Mucosa of rectum (tissue), 2 donors: ENCODE results near the gene RNF8.
"Not testable (repeated sequence)": the region's sequence is repeated elsewhere in the genome, so short reads cannot be mapped to it uniquely, and the experiment has no call there.

ENCODE experiments used
- H3K27ac ChIP-seq, 2 donors: one replicate each; pipeline ENCODE4 v1.7.0; 2013; ENCODE audit warnings: inconsistent platforms in 2 of 2, low read depth in 2 of 2, low read length in 2 of 2
- H3K27me3 ChIP-seq, 2 donors: one replicate each; pipeline ENCODE4 v1.7.0; 2013; ENCODE audit warnings: low read length in 2 of 2; ENCODE audit not compliant: control insufficient read depth in 2 of 2, insufficient read depth in 2 of 2
- H3K36me3 ChIP-seq, 2 donors: one replicate each; pipeline ENCODE4 v1.7.0; 2013; ENCODE audit warnings: low read length in 2 of 2; ENCODE audit not compliant: control insufficient read depth in 2 of 2, insufficient read depth in 2 of 2
- H3K4me1 ChIP-seq, 2 donors: one replicate each; pipeline ENCODE4 v1.7.0; 2013; ENCODE audit warnings: low read length in 2 of 2, mild to moderate bottlenecking in 1 of 2; ENCODE audit not compliant: control insufficient read depth in 2 of 2, insufficient read depth in 2 of 2
- H3K4me3 ChIP-seq, 2 donors: one replicate each; pipeline ENCODE4 v1.7.0; 2013; ENCODE audit warnings: low read length in 2 of 2
- H3K9ac ChIP-seq, 2 donors: one replicate each; pipeline ENCODE4 v1.7.0; 2013; ENCODE audit warnings: low read length in 2 of 2, low read depth in 1 of 2, mild to moderate bottlenecking in 1 of 2
- H3K9me3 ChIP-seq, 2 donors: one replicate each; pipeline ENCODE4 v1.7.0; 2013; ENCODE audit warnings: low read length in 2 of 2; ENCODE audit not compliant: control insufficient read depth in 2 of 2
- donor health status: healthy.
- donor health status: Normal muscosa, but diverticular disease.

Gene RNF8

DNA sequence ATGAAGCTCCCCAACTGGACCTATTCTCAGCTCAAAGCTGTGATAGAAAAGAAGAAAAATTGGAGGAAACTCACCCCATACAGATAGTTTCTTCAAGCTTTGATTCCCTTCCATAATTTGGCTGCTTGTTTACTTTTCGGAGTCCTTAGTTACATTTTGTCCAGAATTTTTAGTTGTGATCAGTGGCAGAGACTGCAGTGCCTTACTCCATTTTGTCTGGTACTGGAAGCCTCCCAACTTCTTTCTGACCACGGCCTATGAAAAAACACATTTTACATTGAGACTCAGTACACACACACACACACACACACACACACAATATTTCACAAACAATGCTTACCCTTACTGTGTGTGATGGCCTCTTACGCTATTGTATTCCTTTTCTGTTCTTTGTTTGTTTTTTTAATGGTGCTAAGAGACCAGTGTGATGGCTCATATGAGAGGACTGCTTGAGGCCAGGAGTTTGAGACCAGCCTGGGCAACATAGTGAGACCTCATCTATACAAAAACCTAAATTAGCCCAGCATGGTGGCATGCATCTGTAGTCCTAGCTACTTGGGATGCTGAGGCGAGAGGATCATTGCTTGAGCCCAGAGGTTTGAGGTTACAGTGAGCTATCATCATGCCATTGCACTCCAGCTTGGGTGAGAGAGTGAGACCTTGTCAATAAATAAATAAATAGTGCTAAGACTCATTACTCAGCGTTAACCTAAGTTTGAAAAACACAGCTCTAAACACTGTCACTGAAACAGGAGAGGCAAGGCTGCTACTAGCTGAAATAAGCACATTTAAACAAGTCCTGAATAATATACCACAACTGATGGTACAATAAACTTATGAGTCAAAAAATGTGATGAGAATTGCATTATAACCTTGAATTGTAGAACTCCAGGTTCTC is 13.8 kb upstream of the RNF8 start:
- Histone ChIP-seq H3K27ac (no peak overlapping the region), H3K36me3 (no peaks in the 10 kb centered on the region), H3K9me3 (no peaks in the 10 kb centered on the region)

DNA sequence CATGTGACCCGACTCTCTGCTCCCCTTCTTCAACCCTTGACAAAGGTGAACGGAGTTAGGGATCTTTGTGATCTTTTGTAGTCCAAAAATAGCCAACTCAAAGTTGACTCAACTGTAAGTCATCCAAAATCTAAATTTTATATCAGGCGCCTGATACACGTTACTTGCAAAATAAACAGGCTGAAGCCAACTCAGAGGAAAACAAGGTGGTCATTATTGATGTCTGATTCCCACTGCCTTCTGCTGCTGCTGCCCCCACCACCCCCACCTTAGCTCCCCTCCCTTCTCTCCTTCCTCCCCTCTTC is 13.2 kb upstream of the RNF8 start:
- H3K9ac ChIP-seq, result no peak overlapping the region
- no peaks in the 10 kb centered on the region for H3K36me3 ChIP-seq
- H3K9me3 ChIP-seq, result no peaks in the 10 kb centered on the region
- no peaks in the 10 kb centered on the region for H3K4me1 ChIP-seq
- no peak overlapping the region for H3K4me3 ChIP-seq
- no peaks in the 10 kb centered on the region for H3K27me3 ChIP-seq
- no peak overlapping the region for H3K27ac ChIP-seq

More for the DNA sequence above, 13.8 kb upstream of the RNF8 start:
- Histone ChIP-seq H3K4me3 (no peak overlapping the region), H3K9ac (no peak overlapping the region), H3K4me1 (no peaks in the 10 kb centered on the region), H3K27me3 (no peaks in the 10 kb centered on the region)

DNA sequence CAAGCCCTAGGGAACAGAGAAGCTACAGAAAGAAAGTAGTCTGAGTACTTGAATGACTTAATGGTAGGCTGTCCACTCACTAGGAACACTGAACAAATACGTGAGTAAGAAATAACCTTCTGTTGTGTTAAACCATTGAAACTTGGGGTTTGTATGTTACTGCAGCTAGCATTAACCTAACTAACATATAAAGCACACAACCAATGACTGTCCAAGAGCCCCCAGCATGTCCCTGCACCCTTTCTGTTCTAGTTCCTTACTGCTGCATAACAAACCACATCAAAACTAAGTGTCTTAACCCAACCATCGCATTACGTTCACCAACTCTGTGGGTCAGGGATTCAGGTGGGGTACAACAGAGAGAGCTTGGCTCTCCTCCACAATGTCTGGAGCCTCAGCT is 10.5 kb upstream of the RNF8 start:
- H3K27me3 ChIP-seq, result no peaks in the 10 kb centered on the region
- no peak overlapping the region for H3K9ac ChIP-seq
- no peaks in the 10 kb centered on the region for H3K4me1 ChIP-seq
- no peak overlapping the region for H3K4me3 ChIP-seq
- H3K36me3 ChIP-seq, result no peaks in the 10 kb centered on the region
- H3K27ac ChIP-seq, result no peak overlapping the region
- H3K9me3 ChIP-seq, result no peaks in the 10 kb centered on the region

DNA sequence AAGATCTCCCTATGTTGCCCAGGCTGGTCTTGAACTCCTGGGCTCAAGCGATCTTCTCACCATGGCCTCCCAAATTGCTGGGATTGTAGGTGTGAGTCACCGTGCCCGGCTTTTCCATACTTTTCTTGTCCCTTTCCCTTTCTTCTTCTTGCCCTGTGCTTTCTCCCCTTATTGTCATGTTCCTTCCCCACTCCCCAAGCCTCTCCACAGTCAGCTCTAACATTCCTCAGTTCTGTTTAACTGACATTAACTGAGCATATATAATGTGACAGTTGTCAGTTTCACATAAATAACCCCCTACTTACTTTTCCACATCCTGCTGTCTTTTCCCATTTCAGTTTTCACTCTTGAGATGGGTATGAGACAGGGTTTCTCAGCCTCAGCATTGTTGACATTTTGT is 9.5 kb upstream of the RNF8 start:
- H3K4me1 ChIP-seq, result no peaks in the 10 kb centered on the region
- no peak overlapping the region for H3K27ac ChIP-seq
- H3K36me3 ChIP-seq, result no peaks in the 10 kb centered on the region
- H3K9ac ChIP-seq, result no peak overlapping the region
- no peaks in the 10 kb centered on the region for H3K27me3 ChIP-seq
- H3K9me3 ChIP-seq, result no peaks in the 10 kb centered on the region
- H3K4me3 ChIP-seq, result no peak overlapping the region

DNA sequence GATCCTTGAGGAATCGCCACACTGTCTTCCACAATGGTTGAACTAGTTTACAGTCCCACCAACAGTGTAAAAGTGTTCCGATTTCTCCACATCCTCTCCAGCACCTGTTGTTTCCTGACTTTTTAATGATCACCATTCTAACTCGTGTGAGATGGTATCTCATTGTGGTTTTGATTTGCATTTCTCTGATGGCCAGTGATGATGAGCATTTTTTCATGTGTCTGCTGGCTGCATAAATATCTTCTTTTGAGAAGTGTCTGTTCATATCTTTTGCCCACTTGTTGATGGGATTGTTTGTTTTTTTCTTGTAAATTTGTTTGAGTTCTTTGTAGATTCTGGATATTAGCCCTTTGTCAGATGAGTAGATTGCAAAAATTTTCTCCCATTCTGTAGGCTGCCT is 8.0 kb upstream of the RNF8 start:
- H3K27me3 ChIP-seq, H3K27ac ChIP-seq, H3K4me1 ChIP-seq, H3K9ac ChIP-seq, H3K4me3 ChIP-seq, H3K9me3 ChIP-seq, H3K36me3 ChIP-seq: not testable (repeated sequence)

DNA sequence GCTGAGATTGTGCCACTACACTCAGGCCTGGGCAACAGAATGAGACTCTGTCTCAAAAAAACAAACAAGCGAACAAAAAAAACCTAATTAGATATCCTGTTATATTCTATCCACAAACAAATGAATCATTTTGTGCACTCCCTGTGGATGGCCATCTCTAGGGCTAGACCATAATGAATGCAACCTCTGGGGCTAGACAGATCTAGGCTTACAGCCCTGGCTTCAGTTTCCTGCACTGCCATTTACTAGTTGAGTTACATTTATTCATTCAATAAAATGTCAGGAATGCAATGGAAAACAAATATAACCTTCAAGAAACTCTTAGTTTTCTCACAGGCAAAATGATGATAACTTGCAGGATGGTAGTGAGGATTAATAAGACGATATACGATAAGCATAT is 6.6 kb upstream of the RNF8 start:
- H3K4me3 ChIP-seq, result no peak overlapping the region
- no peaks in the 10 kb centered on the region for H3K27me3 ChIP-seq
- H3K27ac ChIP-seq, result no peak overlapping the region
- no peak overlapping the region for H3K9ac ChIP-seq
- no peaks in the 10 kb centered on the region for H3K9me3 ChIP-seq
- H3K4me1 ChIP-seq, result no peaks in the 10 kb centered on the region
- H3K36me3 ChIP-seq, result no peaks in the 10 kb centered on the region

DNA sequence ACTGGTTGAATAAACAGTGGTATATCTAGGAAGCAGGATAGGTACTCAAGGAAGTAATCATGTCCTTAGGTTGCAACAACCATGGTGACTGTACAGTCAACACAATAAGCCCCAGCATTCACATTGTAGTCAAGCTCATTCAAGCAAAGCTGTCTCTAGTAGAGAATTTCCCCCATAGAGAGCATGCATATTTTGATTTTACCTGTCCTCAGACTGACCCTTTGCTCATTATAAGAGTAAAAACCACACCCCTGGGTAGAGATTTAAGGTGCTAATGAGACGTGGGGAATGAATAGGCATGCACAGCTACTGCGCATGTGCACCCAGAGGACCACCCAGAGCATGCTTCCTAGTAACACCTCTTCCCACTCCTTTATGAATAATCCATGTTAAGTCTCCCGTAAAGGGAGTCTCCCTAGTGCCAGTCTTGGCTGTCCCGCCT is 6.1 kb upstream of the RNF8 start:
- Histone ChIP-seq H3K36me3 (no peaks in the 10 kb centered on the region), H3K9ac (no peak overlapping the region), H3K4me1 (no peaks in the 10 kb centered on the region), H3K9me3 (no peaks in the 10 kb centered on the region), H3K4me3 (no peak overlapping the region), H3K27me3 (no peaks in the 10 kb centered on the region), H3K27ac (no peak overlapping the region)

DNA sequence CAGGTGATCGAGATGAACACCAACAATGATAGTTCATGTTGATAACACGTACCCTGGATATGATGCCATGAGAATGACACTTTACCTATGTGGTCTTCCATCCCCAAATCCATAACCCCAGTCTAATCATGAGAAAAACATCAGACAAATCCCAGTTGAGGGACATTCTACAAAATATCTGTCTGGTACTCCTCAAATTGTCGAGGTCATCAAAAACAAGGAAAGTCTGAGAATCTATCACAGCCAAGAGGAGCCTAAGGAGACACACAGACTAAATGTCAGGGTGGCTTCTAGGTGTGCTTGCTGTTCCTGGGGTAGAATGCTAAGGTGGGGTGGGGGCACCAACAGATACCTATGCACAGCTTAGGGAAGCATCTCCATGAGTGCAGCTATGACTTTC is 2.8 kb upstream of the RNF8 start:
- no peaks in the 10 kb centered on the region for H3K27me3 ChIP-seq
- no peaks in the 10 kb centered on the region for H3K36me3 ChIP-seq
- peaks cover 4 to 5% of the 10 kb centered on the region in 2 donors for H3K4me1 ChIP-seq
- no peak overlapping the region for H3K9ac ChIP-seq
- H3K9me3 ChIP-seq, result no peaks in the 10 kb centered on the region
- no peak overlapping the region for H3K27ac ChIP-seq
- no peak overlapping the region for H3K4me3 ChIP-seq

DNA sequence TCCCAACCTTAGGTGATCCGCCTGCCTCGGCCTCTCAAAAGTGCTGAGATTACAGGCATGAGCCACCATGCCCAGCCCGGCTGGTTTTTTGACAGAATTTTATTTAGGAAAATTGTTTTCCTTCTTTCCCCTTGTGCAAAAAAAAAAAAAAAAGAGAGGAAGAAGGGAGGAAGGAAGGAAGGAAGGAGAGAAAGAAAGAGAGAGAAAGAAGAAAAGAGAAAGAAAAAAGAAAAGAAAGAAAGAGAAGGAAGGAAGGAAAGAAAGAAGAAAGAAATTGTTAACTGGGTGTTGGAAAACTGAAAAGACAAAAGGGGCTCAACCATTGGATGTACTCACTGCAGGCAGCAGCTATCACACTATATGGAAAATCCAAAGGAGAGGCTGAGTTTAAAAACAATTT is 1.4 kb upstream of the RNF8 start:
- no peaks in the 10 kb centered on the region for H3K27me3 ChIP-seq
- H3K36me3 ChIP-seq, result no peaks in the 10 kb centered on the region
- peaks cover 4 to 5% of the 10 kb centered on the region in 2 donors for H3K4me1 ChIP-seq
- H3K27ac ChIP-seq, result no peak overlapping the region
- no peak overlapping the region for H3K4me3 ChIP-seq
- H3K9me3 ChIP-seq, result no peaks in the 10 kb centered on the region
- no peak overlapping the region for H3K9ac ChIP-seq

DNA sequence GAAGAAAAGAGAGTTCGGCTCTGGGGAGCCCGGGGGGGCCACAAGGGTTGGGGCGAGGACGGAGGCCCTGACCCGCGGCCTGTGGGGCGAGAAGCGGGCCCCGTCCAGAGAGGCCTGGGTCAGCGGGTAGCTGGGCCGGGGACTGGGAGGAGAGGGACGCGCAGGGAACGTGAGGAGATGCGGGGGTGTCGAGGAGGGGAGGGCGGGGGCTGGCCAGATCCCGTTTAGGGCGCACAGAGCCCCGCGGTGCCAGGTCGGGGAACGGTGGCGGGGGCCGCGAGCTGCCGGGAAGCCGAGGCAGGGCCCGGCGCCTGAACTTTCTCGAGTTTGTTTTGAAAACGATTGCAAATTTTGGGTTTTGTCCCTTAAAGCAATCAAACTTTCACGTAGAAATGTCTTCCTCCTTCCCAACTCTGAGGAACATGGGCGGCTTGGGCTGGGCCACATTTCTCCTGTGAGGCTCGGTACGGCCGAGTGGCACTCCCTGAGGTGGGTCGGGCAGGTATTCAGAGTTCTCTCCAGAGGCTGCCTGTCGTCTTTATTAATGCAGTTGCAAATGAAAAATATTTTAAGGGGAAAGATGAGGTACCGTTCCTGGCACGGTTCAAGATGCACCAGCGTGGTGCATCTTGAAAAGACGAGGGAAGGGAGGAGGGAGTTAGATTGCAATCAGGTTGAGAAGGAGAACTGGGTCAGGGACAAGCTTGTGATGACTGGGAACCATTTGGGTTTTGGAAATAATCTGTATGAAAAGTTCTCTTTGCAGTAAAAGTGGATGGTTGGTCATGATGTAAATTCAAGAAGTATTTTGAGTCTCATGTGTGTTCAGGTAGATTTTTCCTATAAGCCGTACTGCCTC is 972 bp downstream of the RNF8 start:
- peaks cover 4 to 5% of the 10 kb centered on the region in 2 donors for H3K4me1 ChIP-seq
- no peaks in the 10 kb centered on the region for H3K36me3 ChIP-seq
- peak overlapping the region; percentile 87 to 89 for H3K4me3 ChIP-seq
- no peaks in the 10 kb centered on the region for H3K27me3 ChIP-seq
- H3K9me3 ChIP-seq, result no peaks in the 10 kb centered on the region
- H3K27ac ChIP-seq, result peak overlapping the region in 1 of 2 donors; percentile 9
- H3K9ac ChIP-seq, result peak overlapping the region; percentile 68 to 74
